ENCODE data around the gene HS3ST4.
"Not testable (repeated sequence)": the region's sequence is repeated elsewhere in the genome, so short reads cannot be mapped to it uniquely, and the experiment has no call there.

Gene HS3ST4

DNA sequence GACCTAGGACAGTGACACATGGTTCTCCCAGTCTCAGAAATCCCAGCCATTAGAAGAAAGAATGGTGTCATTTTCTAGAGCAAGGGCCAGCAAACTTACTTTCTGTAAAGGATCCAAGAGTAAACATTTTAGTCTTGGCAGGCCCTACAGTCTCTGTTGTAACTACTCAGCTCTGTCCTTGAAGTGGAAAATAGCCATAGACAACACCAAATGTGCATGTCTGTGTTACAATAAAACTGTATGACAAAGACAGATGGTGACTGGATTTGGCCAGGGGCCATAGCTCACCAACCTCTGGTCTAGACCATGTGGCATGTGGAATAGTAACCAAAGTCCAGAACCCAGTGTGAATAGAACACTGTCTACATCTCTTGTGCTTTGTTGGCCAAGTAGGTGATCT, 286.5 kb downstream of the HS3ST4 start:
- DNase-seq, result peak in 1 of 56 donors; percentile 0

DNA sequence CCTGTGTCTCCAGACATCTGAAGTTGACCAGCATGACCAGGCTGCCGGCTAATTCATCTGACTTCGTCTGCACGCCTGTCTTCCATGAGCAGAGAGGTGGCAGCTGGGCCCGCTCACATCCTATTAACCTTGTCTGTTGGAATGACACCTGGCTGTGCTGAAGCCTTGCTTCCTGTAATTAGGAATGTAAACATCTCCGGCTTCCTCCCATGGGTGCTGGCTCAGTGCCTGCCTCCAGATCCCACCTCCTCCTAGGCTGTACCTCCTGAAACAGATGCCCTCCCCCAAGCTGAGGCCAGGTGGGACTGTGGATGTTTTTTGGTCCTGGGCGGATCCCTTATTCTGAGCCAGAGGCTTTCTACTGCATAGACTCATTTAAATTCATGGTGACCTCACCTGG, 296.3 kb downstream of the HS3ST4 start:
- no peak for DNase-seq

DNA sequence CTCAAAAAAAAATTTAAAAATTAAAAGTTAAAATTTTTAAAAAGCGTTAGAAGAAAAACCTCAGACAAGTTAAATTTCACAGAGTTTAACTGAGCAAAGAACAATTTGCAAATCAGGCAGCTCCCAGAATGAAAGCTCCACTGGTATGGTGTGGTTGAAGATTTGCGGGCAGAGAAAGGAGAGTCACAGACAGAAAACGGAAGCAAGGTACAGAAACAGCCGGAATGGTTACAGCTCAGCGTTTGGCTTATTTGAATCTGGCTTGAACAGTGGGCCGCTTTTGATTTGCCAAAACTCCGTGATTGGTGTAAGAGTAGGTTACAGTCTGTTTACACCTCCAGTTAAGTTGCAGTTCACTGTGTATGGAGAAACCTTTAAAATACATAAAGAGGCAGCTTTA, 297.1 kb downstream of the HS3ST4 start:
- DNase-seq, result no peak

DNA sequence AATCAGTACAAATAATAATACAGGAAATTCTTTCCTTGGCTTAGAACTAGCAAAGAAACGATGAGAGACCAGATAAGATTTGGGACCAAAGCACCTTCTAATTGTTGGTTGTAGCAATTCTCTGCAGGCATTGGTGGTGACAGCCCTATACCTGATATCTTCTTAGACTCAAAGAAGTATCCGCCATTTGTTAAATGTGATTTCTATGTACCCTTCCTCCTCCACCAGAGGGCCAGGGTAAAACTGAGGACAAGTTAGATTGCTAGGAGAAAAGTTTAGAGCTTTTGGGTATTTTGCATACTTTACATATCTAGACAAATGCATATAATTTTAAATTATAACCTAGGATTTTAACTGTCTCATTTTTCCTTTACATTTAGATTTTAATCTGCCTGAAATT, 304.3 kb downstream of the HS3ST4 start:
- DNase-seq, result no peak

DNA sequence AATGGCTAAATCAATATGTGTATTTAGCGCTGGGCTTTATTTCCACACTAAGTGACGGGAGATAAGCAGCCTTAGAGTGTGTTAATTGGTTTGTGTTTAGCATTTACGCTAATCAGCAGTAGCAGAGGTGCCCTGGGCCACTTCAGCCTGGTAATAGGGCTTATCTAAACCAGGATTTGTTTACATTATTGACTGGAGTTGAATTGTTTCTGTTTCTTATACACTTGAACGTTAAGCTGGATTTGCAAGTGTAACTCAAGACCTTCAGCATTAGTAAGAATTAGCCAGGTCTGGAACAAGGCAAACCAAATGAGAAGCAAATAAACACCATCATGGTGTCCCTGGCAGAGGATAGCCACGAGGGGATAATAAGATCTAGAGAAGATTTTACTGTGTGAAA, 313.6 kb downstream of the HS3ST4 start:
- DNase-seq, result no peak

DNA sequence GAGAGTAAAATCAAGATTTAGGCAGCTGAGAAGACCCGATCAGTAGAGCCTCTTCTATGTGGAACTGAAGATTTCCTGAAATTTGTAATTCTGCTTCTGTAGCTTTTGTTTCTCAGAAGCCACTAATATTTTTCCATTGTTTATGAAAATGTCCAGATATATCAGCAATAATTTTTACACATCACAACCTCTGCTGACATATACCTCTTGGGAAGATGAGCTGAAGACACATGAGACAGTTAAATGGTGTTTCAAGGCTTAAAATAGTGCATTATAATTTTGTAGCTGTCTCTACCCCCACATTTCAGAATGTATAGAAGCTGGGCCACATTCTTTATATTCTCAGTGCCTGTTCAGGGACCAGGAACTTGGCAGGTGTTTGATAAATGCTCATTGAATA, 320.6 kb downstream of the HS3ST4 start:
- no peak for DNase-seq

DNA sequence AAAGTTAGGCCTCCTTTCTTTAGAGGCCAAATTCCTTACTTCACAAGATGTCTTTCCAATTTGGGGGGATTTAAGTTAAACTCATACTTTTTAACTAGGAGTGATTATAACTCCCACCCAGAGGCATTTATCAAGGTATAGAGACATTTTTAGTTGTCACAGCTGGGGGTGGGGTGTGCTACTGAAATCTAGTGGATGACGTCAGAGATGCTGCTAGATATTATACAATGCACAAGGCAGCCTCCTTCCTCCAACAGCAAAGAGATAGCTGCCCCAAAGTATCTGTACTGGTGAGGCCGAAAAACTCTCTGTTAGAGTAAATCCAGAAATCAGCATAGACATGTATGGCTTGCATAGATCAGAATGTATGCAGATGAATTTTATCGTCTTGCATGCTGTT, 324.0 kb downstream of the HS3ST4 start:
- no peak for DNase-seq

DNA sequence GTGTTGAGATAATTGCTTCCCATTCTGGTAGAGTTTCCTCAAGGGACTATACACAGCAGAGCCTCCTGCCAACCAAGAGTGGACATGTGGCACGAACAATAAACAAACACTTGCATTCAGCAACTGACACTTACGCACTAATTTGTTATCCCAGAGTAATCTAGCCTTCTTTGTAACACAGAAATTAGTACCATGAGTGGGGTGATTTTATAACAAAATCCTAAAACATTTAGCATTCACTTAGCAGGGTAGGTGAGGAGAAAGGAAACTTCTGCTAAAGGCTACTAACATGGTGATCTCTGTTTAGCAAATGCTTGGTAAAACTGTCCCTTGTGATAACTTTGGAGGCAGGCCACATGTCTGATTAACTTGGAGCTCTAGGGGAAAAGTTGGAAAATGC, 325.2 kb downstream of the HS3ST4 start:
- no peak for DNase-seq

DNA sequence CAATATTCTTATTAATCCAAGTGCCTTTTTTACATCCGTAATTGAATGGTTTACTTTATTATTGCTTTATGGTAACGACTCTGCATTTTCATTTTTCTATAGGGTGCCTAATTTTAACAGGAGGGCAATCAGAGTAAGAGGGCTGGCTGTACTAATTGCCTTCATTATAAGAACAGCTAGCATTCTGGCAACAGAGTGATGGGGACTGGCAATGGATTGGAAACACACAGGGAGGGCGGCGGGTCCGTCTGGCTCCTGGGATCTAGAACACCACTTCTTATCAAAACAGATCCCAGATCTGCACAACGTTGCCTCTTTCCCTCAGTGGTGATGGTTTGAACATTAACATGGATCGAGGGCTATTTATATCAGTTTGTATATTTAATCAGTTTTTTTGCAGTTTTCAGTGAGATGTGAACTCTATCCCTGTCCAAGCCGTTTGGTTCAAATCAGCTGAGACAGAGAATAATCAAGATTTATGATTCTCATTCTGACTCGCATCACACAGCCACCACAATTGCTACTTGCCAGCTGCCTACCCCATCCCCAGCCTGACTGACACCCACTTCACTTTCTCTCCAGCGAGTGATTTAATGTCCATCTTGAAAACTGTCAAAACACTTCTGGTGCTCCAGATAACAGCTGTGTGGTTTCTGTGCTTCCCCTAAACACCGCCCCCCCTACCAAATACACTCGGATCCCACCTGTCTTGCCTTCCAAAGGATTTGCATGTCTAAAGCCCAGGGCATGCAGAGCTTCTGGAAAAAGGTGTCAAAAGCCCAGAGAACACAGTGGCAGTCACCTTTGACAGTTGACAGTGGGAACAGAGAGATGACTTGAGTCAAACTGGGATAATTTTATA, 327.9 kb downstream of the HS3ST4 start:
- DNase-seq, result no peak

DNA sequence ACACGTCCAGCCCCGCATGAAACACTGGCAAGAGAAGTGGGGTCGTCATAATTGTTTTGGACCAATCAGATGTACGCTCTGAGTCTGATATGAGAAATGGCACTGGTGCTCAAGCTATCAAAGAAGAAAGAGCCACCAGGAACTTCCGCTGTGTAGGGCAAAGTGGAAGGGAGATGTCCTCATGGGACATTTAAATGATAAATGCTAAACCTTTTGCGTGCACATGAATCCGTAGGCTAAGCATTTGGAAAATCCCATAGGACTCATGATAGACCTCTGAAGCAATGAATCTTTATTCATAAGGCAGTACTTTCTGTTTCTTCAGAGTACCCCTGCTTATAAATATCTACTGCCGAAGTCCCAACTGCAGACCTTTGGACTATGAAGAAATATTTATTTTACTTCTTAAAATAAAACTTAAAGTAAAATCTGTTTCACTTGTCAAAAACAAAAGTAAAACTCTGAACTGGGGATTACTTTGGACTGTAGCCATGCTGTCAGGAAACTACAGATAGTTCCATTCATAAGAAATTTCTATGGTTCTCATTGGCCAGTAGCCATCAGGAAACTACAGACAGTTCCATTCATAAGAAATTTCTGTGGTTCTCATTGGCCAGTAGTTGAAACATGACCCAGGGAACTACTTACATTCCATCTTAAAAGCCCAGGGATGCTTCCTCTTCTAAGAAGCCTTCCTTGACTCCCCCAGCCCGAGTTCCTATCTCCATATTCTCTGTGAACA, 335.1 kb downstream of the HS3ST4 start:
- no peak for DNase-seq

DNA sequence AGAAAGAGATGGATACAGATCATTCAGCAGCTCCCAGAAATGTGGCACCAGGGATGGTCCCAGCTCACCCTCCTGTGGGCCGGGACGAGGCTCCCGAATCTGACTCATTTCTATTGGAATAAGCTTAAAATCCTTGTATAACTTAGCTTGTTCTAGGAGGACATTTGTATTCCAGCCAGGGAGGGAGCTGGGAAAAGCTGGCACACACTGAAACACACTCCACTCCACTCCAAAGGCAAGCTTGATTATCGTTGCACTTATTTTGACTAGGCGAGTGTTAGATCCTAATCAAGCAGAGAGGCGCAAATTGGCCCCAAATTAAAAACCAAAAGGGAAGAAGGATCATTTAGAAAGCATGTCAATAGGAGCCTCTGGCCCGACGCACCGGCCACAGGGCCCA, 339.5 kb downstream of the HS3ST4 start:
- DNase-seq, result peak in 15 of 56 donors; percentile 0 to 16 (median 3)

DNA sequence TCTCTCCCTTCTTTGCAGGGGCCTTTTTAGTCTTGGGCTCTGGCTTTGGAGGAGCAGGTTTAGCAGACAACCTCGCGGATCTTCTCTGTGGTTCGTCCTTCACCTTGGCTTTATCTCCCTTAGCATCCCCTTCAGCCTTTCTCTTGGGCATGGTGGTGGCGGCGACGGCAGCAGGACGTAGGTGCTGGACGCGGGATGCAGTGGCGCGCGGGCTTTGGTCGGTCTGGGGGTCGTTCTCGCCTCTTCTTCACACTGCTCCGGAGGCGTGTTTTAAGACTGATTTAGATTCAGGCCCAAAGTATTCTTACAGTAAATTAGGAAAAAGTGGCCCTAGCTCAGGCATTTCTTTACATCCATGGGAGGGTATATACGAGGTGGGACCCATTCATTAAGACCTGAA, 340.9 kb downstream of the HS3ST4 start:
- DNase-seq, result not testable (repeated sequence)

DNA sequence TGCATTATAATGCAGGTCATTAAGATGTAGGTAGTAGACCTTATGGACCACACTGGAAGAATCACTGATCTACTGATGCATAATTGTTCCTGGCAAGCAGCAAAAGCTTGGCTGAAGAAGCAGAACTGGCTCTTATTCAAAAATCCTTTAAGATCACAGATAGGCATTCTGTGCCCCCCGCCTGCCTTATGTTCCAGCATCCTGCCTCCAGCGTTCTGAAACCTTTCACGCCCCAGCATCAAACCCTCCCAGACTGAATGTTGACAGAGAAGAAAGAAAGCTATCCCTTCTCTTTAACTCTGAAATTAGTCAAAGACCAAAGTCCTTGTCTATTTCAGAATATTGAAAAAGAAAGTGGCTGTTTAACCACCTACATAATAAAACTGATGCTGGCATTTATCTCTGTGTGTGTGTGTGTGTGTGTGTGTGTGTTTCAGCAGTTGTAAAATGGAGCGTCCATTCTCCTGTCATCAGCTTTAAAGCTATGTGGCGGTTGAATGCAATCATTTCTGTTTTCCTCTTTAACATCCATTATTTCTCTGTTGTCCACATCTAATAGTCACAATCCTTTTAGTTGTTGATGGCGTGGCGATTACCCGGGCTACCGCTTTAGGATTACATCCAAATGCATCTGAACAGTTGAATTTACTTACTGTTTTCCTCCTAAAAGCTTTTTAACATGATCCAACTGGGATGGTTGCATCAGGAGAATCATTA, 350.4 kb downstream of the HS3ST4 start:
- DNase-seq, result no peak

DNA sequence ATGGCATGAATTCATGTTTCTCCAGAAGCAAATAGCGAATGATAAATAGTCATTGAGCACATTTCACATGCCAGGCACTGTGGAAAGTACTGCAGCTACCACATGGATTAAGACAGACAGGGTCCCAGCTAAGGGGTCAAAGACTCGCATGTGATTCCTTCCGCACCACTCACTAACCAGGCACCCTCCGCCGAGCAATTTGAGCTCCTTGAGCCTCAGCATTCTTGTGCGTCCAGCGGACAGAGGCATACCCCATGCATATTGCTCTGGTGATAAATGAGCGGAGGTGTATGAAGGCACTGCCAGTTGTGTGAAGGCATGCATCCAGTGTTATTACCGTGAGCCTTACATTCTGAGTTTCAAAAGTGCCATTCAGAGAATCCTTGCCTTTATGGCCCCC, 358.7 kb downstream of the HS3ST4 start:
- no peak for DNase-seq

DNA sequence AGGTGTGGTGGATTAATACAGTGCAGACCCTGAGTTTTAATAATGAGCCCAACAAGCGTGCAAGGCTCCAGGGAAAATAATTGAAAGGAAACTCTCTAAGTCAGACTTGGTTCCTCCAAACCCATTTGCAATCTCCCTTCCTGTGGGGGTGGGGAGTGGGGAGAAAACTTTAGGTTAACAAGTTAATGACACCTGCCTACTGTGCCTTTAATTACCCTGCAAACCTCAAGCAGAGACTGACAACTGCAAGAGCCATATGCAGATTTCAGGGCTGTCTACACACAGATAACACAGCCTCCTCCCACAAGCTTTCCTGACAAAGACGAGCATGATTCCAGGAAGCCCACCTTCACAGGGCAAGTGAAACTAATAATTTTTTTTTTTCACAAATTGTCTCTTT, 359.3 kb downstream of the HS3ST4 start:
- no peak for DNase-seq

DNA sequence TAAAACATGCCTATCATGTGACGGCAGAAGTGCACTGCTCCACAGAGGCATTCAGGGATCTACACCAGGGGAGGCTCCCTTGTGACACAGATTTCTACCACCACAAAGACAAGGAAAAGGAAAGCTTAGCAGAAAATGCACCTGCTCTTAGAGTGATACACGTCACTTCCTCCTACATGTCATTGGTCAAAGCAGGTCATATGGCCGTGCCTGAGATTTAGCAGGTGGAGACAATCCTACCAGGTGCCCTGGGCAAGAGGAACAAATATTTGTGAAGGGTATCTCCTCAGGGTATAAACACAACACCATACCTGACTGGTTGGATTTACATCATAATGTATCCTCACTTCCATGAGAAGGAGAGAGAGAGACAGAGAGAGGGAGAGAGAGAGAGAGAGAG, 362.1 kb downstream of the HS3ST4 start:
- no peak for DNase-seq

DNA sequence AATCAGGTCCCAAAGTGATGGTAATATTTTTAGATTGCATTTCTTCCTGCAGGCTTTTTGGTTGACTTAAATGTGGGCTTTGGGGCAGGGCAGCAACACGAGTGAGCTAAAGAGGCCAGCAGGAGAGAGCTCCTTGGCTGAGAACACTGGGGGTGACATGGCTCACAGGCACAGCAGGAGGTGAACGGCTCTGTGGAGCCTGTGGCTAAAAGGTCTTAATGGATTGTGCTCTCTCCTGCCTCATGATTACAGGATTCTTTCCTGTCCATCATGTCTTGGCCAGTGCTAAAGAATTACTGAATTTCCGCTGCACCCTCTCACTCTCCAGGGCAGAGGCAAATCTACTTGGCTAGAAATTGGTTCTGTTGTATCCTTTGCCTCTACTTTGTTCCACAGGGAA, 366.6 kb downstream of the HS3ST4 start:
- no peak for DNase-seq

DNA sequence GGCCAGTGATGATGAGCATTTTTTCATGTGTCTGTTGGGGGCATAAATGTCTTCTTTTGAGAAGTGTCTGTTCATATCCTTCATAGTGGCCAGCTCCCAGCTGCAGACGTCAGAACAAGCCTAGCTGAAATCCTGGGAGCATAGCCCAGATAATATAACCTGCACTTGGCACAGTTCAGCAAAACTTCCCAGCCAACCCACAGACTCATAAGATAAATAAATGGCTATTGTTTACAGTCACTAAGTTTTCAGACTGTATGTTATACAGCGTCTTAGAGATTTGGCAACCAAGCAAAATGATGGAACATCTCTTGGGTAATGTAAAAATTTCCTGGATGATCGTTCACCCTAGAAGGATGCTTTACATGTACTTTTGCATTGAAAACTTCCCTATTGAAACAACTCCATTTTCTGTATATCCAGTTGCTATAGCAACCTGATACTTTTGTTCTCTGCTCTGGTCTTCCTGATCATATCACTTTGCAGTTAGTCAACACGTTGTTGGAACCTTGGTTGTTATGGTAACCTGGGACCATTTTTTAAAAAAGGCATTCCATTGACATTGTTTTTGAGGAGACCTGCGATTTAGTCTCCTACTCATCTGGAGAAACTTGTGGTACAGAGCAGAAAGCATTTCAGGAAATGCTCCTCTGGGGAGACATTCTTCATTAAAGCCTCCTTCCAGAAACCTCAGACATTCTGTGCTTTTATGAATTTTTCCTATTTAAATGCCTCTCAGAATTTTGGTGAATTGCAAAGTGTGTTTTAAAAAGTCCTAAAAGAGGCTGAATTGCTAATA, 378.7 kb downstream of the HS3ST4 start:
- no peak for DNase-seq

DNA sequence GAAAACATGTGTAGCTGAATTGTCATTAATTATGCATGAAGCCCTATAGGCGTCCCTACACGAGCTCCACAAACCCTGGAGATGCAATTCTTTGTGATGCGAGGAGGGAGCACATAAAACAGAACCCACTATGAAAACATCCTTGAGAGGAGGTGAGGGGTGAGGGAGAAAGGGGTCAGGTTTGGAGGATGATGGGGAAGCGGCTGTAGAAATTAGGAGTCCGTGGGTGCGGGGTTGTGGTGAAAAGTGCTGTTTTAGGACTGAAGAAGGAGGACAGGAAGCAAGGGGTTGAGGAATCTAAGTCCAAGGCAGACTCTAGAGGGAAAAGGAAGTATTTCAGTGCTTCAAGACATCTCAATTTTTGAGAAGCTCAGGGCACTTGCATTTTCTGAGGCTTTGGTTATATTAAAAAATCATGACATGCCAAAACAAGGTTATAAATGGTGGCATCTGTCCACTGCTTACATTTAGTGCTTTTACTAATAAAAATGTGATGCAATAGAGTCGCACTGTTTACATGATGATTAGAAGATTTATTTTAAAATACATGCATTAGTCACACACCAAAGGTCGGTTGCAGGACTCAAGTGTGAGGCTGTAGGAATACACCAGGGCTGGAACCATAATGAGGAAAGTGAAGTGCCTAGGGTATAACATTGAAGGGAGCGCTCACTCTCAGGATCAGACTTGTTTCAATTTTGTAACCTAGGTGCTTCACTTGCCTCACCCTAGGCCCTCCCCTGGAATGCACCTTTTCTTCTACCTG, 379.5 kb downstream of the HS3ST4 start:
- DNase-seq, result no peak

DNA sequence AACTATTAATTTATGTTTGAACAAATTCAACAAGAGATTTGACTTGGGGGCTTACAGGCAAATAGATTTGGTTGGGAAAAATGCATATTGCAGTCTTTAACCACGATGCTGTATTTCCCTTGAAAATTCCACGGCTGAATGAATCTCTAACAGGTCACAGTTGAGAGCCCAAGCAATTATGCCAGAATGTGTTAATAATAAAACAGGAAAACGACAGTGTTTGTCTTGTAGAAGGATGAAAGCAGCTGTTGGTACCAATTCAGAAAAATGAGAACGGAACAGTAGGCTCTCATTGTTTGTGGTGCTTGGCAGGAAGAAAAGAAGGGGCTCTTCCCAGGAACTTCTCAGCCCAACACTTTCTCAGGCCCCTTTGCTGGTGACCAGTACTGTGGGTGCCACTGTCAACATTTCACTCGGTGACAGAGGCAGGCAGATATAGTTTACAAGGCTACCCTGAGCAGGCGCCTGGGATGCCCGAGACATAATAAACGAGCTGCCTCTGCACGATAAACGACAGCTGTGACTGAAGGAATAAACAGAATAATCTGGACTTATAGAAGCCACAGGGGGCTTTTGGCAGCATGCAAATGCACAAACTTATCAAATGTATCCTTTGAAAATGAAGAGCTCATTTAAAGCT, 387.1 kb downstream of the HS3ST4 start:
- no peak for DNase-seq
